ENCODE data around the gene SH3RF2. TPM values are rescaled to one million over a fixed set of nuclear protein-coding genes. Genes with fewer than 3 reads are reported as not detected.
"Not testable (repeated sequence)": the region's sequence is repeated elsewhere in the genome, so short reads cannot be mapped to it uniquely, and the experiment has no call there.

The SH3RF2 gene
- total RNA-seq, result 100 to 1,000 TPM in 2 of 4 donors, 10 to 100 TPM in 2; 39.6 to 118 (median 96.0) TPM

DNA sequence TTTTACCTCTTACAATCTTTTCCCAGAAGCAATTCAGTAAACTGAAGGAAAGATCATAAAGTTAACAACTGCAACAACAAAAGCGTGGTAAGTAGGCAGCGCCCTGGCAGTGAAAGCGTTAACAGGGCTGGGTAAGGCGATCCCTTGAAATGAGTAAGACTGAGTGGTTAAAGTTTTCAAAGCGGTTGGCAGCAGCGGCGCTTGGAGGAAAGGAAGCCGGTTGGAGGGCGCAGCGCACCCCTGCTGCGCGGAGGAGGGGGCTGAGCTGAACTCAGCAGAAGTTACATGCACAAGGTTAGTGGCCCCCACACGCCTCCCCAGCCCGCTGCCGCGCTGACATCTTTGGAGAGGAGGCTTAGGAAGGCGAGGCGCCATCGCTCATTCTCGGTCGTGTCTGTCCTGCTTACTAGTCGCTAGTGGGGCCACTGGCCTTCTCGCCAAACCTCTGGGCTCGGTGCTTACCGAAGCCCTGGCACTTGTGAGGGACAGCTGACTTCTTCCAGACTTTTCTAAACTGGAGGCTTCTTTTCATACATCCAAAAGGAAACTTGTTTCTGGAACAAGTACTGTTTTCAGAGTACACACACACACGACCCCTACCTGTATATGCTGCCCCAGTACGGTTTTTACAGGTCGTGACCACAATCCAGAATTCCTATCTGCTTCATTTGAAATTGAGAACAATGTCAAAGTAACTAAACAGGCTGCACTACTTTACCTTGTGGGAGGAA, at the start of gene SH3RF2:
SH3RF2 (plus strand) TSS at position 178 of the 731 bp plus-strand sequence. CDS start 1,351 bp downstream, outside the sequence.
- TF ChIP-seq, protein P1, sequence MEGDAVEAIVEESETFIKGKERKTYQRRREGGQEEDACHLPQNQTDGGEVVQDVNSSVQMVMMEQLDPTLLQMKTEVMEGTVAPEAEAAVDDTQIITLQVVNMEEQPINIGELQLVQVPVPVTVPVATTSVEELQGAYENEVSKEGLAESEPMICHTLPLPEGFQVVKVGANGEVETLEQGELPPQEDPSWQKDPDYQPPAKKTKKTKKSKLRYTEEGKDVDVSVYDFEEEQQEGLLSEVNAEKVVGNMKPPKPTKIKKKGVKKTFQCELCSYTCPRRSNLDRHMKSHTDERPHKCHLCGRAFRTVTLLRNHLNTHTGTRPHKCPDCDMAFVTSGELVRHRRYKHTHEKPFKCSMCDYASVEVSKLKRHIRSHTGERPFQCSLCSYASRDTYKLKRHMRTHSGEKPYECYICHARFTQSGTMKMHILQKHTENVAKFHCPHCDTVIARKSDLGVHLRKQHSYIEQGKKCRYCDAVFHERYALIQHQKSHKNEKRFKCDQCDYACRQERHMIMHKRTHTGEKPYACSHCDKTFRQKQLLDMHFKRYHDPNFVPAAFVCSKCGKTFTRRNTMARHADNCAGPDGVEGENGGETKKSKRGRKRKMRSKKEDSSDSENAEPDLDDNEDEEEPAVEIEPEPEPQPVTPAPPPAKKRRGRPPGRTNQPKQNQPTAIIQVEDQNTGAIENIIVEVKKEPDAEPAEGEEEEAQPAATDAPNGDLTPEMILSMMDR (IDR thresholded peaks at IDR 0.05), result no peak
- TF ChIP-seq POLR2A (IDR thresholded peaks at IDR 0.05), result peak; percentile 57 to 80

DNA sequence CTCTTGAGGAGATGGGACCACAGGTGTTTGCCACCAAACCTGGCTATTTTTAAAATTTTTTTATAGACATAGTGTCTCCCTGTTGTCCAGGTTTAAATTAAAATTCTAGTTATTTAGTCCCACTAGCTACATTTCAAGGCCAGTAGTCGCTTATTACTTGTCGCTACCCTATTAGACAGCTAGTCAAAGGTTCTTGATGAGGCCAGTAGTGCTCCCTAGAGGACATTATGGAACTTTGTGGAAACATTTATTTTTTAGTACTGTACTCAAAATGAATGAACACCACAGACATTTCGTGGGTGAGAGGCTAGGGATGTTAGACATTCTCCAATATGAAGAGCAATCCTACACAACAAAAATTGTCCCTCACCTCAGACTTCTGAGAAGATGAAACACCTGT, 49.2 kb upstream of the SH3RF2 start:
- TF ChIP-seq POLR2A (IDR thresholded peaks at IDR 0.05), result no peak
- TF ChIP-seq, protein P1 (IDR thresholded peaks at IDR 0.05), result peak in 4 of 6 experiments; percentile 4 to 60 (median 56)
- Histone ChIP-seq H3K27me3 (no peaks in the 10 kb centered on the region), H3K27ac (no peak overlapping the region), H3K4me3 (no peak overlapping the region), H3K4me1 (no peaks in the 10 kb centered on the region), H3K36me3 (no peaks in the 10 kb centered on the region), H3K9me3 (peaks cover 0 to 5% (median 0%) of the 10 kb centered on the region in 4 donors)
- DNase-seq, result no peak

More for the DNA sequence above, at the start of gene SH3RF2:
- Histone ChIP-seq H3K27ac (peak within 1 kb of the TSS in 3 of 4 donors; percentile 52 to 82 (median 71)), H3K4me1 (peaks cover 0 to 15% (median 0%) of the 10 kb centered on the region in 4 donors), H3K27me3 (no peaks in the 10 kb centered on the region), H3K36me3 (no peaks in the 10 kb centered on the region), H3K9me3 (no peaks in the 10 kb centered on the region), H3K4me3 (peak within 1 kb of the TSS in 3 of 4 donors; percentile 28 to 81 (median 66))
- DNase-seq, result peak in 2 of 3 donors; percentile 82 to 85

- Histone ChIP-seq H3K4me3 (no peak overlapping the region), H3K27me3 (no peaks in the 10 kb centered on the region), H3K27ac (no peak overlapping the region), H3K9me3 (peaks cover 0 to 5% (median 0%) of the 10 kb centered on the region in 4 donors), H3K36me3 (no peaks in the 10 kb centered on the region), H3K4me1 (no peaks in the 10 kb centered on the region)
- TF ChIP-seq POLR2A (IDR thresholded peaks at IDR 0.05), result no peak
- TF ChIP-seq, protein P1 (IDR thresholded peaks at IDR 0.05), result peak in 4 of 6 experiments; percentile 44 to 92 (median 90)
- DNase-seq, result peak in 2 of 3 donors; percentile 68 to 80
Measured at GRCh38 chr5:145887976-145888574, 48.3 kb upstream of the SH3RF2 start.

- TF ChIP-seq, protein P1 (IDR thresholded peaks at IDR 0.05), result no peak
- TF ChIP-seq POLR2A (IDR thresholded peaks at IDR 0.05), result no peak
- Histone ChIP-seq H3K27me3 (no peaks in the 10 kb centered on the region), H3K4me3 (no peak overlapping the region), H3K9me3 (peaks cover 0 to 5% (median 0%) of the 10 kb centered on the region in 4 donors), H3K4me1 (no peaks in the 10 kb centered on the region), H3K36me3 (no peaks in the 10 kb centered on the region), H3K27ac (no peak overlapping the region)
- no peak for DNase-seq
Measured at GRCh38 chr5:145889611-145890010, 46.8 kb upstream of the SH3RF2 start.

DNA sequence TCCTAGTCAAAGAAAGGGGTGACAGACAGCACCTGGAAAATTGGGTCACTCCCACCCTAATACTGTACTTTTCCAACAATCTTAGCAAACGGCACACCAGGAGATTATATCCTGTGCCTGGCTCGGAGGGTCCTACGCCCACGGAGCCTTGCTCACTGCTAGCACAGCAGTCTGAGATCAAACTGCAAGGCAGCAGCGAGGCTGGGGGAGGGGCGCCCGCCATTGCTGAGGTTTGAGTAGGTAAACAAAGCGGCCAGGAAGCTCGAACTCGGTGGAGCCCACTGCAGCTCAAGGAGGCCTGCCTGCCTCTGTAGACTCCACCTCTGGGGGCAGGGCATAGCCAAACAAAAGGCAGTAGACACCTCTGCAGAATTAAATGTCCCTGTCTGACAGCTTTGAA, 45.0 kb upstream of the SH3RF2 start:
- not testable (repeated sequence) for DNase-seq, H3K27me3 ChIP-seq, H3K27ac ChIP-seq, H3K36me3 ChIP-seq, H3K9me3 ChIP-seq, H3K4me3 ChIP-seq, H3K4me1 ChIP-seq

DNA sequence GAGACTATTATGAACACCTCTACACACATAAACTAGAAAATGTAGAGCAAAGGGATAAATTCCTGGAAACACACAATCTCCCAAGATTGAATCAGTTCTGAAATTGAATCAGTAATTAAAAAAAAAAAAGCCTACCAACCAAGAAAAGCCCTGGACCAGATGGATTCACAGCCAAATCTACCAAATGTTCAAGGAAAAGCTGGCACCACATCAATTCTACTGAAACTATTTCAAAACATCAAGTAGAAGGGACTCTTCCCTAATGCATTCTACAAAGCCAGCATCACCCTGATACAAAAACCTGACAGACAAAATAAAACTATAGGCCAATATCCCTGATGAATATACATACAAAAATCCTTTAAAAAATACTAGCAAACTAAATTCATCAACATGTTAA, 38.2 kb upstream of the SH3RF2 start:
- H3K4me3 ChIP-seq, result no peak overlapping the region
- H3K9me3 ChIP-seq, result peaks cover 0 to 6% (median 0%) of the 10 kb centered on the region in 4 donors
- no peak for DNase-seq
- no peaks in the 10 kb centered on the region for H3K4me1 ChIP-seq
- TF ChIP-seq, protein P1 (IDR thresholded peaks at IDR 0.05), result no peak
- TF ChIP-seq POLR2A (IDR thresholded peaks at IDR 0.05), result no peak
- no peaks in the 10 kb centered on the region for H3K36me3 ChIP-seq
- H3K27ac ChIP-seq, result no peak overlapping the region
- H3K27me3 ChIP-seq, result no peaks in the 10 kb centered on the region
